OCI-LY1 (cell line): Measurements from ENCODE around the gene B3GALNT2.

Source experiments
- H2AFZ ChIP-seq: fragments of 200-600 bp; sonication (generic), shearing (Covaris generic); 2 replicates; pipeline ENCODE4 v1.6.0; 2014; ENCODE audit warnings: antibody characterized with exemption, mild to moderate bottlenecking, low read length
- H3F3A ChIP-seq: fragments of 200-600 bp; sonication (generic), shearing (Covaris generic); 2 replicates; pipeline ENCODE4 v1.6.0; 2014; ENCODE audit warnings: mild to moderate bottlenecking, antibody characterized with exemption, low read length, moderate library complexity; ENCODE audit not compliant: insufficient read depth
- H3K27ac ChIP-seq: fragments of 200-600 bp; sonication (generic); 2 replicates; pipeline ENCODE4 v1.5.1; 2014; ENCODE audit warnings: low read length, mixed run types, mild to moderate bottlenecking, low read depth; ENCODE audit not compliant: poor library complexity, severe bottlenecking
- H3K27me3 ChIP-seq: fragments of 200-600 bp; sonication (generic); 2 replicates; pipeline ENCODE4 v1.6.0; 2014; ENCODE audit warnings: antibody characterized with exemption, mild to moderate bottlenecking, low read length, moderate library complexity; ENCODE audit not compliant: insufficient read depth
- H3K36me3 ChIP-seq: fragments of 200-600 bp; sonication (generic); 2 replicates; pipeline ENCODE4 v1.6.1; 2014; ENCODE audit warnings: mild to moderate bottlenecking, antibody characterized with exemption, low read length, moderate library complexity, mixed read lengths; ENCODE audit not compliant: insufficient read depth
- H3K4me1 ChIP-seq: fragments of 200-600 bp; sonication (generic); 2 replicates; pipeline ENCODE4 v1.5.1; 2014; ENCODE audit warnings: mild to moderate bottlenecking, low read length, moderate library complexity; ENCODE audit not compliant: insufficient read depth, severe bottlenecking
- H3K4me2 ChIP-seq: fragments of 200-600 bp; sonication (generic), shearing (Covaris generic); 2 replicates; pipeline ENCODE4 v1.6.1; 2014; ENCODE audit warnings: low read length
- H3K4me3 ChIP-seq: fragments of 200-600 bp; sonication (generic); 2 replicates; pipeline ENCODE4 v1.5.1; 2014; ENCODE audit warnings: low read length, low read depth, mild to moderate bottlenecking, mixed read lengths; ENCODE audit not compliant: poor library complexity, severe bottlenecking
- H3K79me2 ChIP-seq: fragments of 200-600 bp; shearing (Covaris generic); 2 replicates; pipeline ENCODE4 v1.6.1; 2016; ENCODE audit warnings: mixed run types, low read length, mixed read lengths; ENCODE audit not compliant: insufficient read depth
- H3K9ac ChIP-seq: fragments of 200-600 bp; sonication (generic), shearing (Covaris generic); 2 replicates; pipeline ENCODE4 v1.6.1; 2014; ENCODE audit warnings: mild to moderate bottlenecking, low read length, mixed read lengths
- H3K9me2 ChIP-seq: fragments of 200-600 bp; sonication (generic), shearing (Covaris generic); 2 replicates; pipeline ENCODE4 v1.6.1; 2014; ENCODE audit warnings: low read depth, mild to moderate bottlenecking, low read length, mixed read lengths
- H3K9me3 ChIP-seq: fragments of 200-600 bp; shearing (Covaris generic); 2 replicates; pipeline ENCODE4 v1.6.1; 2014; ENCODE audit warnings: low read length, mixed read lengths
- H4K20me1 ChIP-seq: fragments of 200-600 bp; sonication (generic), shearing (Covaris generic); 2 replicates; pipeline ENCODE4 v1.6.0; 2016; ENCODE audit warnings: mild to moderate bottlenecking, low read length; ENCODE audit not compliant: insufficient read depth
- CTCF ChIP-seq: fragments of 200-600 bp; sonication (generic), shearing (Covaris generic); IDR thresholded peaks from 2 replicates; pipeline ENCODE4 v1.5.1; 2017; ENCODE audit warnings: mild to moderate bottlenecking, antibody characterized with exemption, low read length, moderate library complexity, mixed read lengths
- EZH2 ChIP-seq: fragments of 200-600 bp; sonication (generic), shearing (Covaris generic); IDR thresholded peaks from 2 replicates; pipeline ENCODE4 v1.8.0; 2017; ENCODE audit warnings: borderline replicate concordance, mixed run types, mild to moderate bottlenecking, antibody characterized with exemption, low read length, moderate library complexity, mixed read lengths

The B3GALNT2 gene

GRCh38 chr1:235507623-235508022, 3.4 kb upstream of the B3GALNT2 start:
- Histone ChIP-seq H2AFZ (no peak overlapping the region), H3K36me3 (no peaks in the 10 kb centered on the region), H3K4me1 (peaks cover 10% of the 10 kb centered on the region), H3K9me2 (no peaks in the 10 kb centered on the region), H3K4me2 (no peak overlapping the region), H3K79me2 (no peaks in the 10 kb centered on the region), H3K9me3 (no peaks in the 10 kb centered on the region), H3K4me3 (no peak overlapping the region), H3F3A (no peaks in the 10 kb centered on the region), H4K20me1 (no peaks in the 10 kb centered on the region), H3K27me3 (0 out of 2 replicates have a peak, but pooled peaks cover 3% of the 10 kb centered on the region), H3K27ac (no peak overlapping the region), H3K9ac (no peak overlapping the region)
- no peak for TF ChIP-seq CTCF
- no peak for TF ChIP-seq EZH2

GRCh38 chr1:235504494-235505222, 406 bp upstream of the B3GALNT2 start:
- Histone ChIP-seq H3K27me3 (no peaks in the 10 kb centered on the region), H3F3A (no peaks in the 10 kb centered on the region), H3K4me3 (peak overlapping the region; percentile 86), H3K4me1 (peaks cover 12% of the 10 kb centered on the region), H3K4me2 (peak overlapping the region; percentile 73), H3K9ac (peak overlapping the region; percentile 88), H4K20me1 (no peaks in the 10 kb centered on the region), H3K79me2 (no peaks in the 10 kb centered on the region), H2AFZ (peak overlapping the region; percentile 76), H3K36me3 (no peaks in the 10 kb centered on the region), H3K9me2 (no peaks in the 10 kb centered on the region), H3K27ac (peak overlapping the region; percentile 69), H3K9me3 (no peaks in the 10 kb centered on the region)
- no peak for TF ChIP-seq EZH2
- TF ChIP-seq CTCF, result peak; percentile 85

GRCh38 chr1:235503403-235504121, 690 bp downstream of the B3GALNT2 start:
- TF ChIP-seq CTCF (no peak), EZH2 (no peak)
- peak overlapping the region; percentile 86 for H3K4me3 ChIP-seq
- no peaks in the 10 kb centered on the region for H3K27me3 ChIP-seq
- peak overlapping the region; percentile 73 for H3K4me2 ChIP-seq
- no peaks in the 10 kb centered on the region for H3K9me2 ChIP-seq
- no peaks in the 10 kb centered on the region for H4K20me1 ChIP-seq
- H3K79me2 ChIP-seq, result no peaks in the 10 kb centered on the region
- H3K4me1 ChIP-seq, result peaks cover 12% of the 10 kb centered on the region
- H3K9ac ChIP-seq, result peak overlapping the region; percentile 47
- no peaks in the 10 kb centered on the region for H3K9me3 ChIP-seq
- no peaks in the 10 kb centered on the region for H3K36me3 ChIP-seq
- no peak overlapping the region for H3K27ac ChIP-seq
- H3F3A ChIP-seq, result no peaks in the 10 kb centered on the region
- no peak overlapping the region for H2AFZ ChIP-seq
